HCT116 (cell line): Measurements from ENCODE around the gene RSRC1.

Experiments
- CTCF ChIP-seq, 3 experiments: fragments of 200-600 bp in 1 of 3; sonication (generic) in 1 of 3; IDR thresholded peaks in 2 of 3; conservative IDR thresholded peaks in 1 of 3; 2 replicates each; pipeline ENCODE4 v1.5.1; 2012 to 2017; ENCODE audit warnings: low read depth in 2 of 3, low read length in 2 of 3, antibody characterized with exemption in 1 of 3, borderline replicate concordance in 1 of 3, control low read depth in 1 of 3, mild to moderate bottlenecking in 1 of 3, mixed read lengths in 1 of 3, mixed run types in 1 of 3, moderate library complexity in 1 of 3; ENCODE audit not compliant: insufficient read depth in 1 of 3
- ELF1 ChIP-seq: IDR thresholded peaks from 2 replicates; pipeline ENCODE4 v1.6.1; 2012; ENCODE audit warnings: low read depth, borderline replicate concordance
- MAX ChIP-seq: IDR thresholded peaks from 2 replicates; pipeline ENCODE4 v1.6.1; 2012
- POLR2A ChIP-seq: IDR thresholded peaks from 2 replicates; pipeline ENCODE4 v1.7.0; 2011; ENCODE audit warnings: borderline replicate concordance; ENCODE audit not compliant: insufficient read depth, insufficient read length; ENCODE audit errors: extremely low read depth
- REST ChIP-seq: IDR thresholded peaks from 2 replicates; pipeline ENCODE4 v1.6.1; 2012; ENCODE audit warnings: low read depth
- SIN3A ChIP-seq: IDR thresholded peaks from 2 replicates; pipeline ENCODE4 v1.6.1; 2012; ENCODE audit warnings: low read depth
- YY1 ChIP-seq: IDR thresholded peaks from 2 replicates; pipeline ENCODE4 v1.6.1; 2011; ENCODE audit warnings: low read length, low read depth, moderate library complexity, mild to moderate bottlenecking; ENCODE audit not compliant: insufficient replicate concordance; ENCODE audit errors: extremely low read depth

- no peak for TF ChIP-seq POLR2A
- no peak for TF ChIP-seq CTCF (IDR thresholded peaks at IDR 0.05 in 2 of 3, conservative IDR thresholded peaks at IDR 0.05 in 1 of 3; ENCODE audit: borderline replicate concordance in 1 of 3, insufficient read depth in 1 of 3, low read depth in 2 of 3, low read length in 2 of 3)
- TF ChIP-seq ELF1: no peak
- TF ChIP-seq YY1: no peak
- TF ChIP-seq SIN3A: no peak
- TF ChIP-seq REST: no peak
- no peak for TF ChIP-seq MAX
Observed at GRCh38 chr3:158107605-158108444, 2.1 kb upstream of the RSRC1 start.
